IPS-NIHi7 (cell line): ENCODE data around the gene VPS18.

Experiments used
- DNase-seq: peaks from one replicate; pipeline ENCODE4 v3.0.0; 2012; ENCODE audit warnings: mixed read lengths; ENCODE audit errors: extremely low spot score

VPS18 gene

GRCh38 chr15:40867199-40867598, 27.1 kb upstream of the VPS18 start:
- DNase-seq: no peak

GRCh38 chr15:40869686-40870085, 24.6 kb upstream of the VPS18 start:
- DNase-seq: no peak

DNA sequence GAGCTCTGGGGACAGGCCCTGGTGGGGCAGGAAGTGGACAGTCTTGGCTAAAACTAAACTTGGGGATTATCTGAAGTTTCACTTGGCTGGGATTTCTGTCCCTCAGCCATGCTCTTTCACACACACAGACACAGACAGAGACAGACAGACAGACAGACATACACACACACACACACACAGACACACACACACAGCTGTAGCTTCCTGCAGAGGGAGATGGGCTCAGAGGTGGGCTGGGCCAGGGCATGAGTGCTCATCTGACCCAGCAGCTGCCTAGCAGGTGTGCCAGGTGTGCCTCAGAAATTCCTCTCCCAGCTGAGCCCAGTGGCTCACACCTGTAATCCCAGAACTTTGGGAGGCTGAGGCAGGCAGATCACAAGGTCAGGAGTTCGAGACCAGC, 23.5 kb upstream of the VPS18 start:
- DNase-seq: no peak

GRCh38 chr15:40871749-40872617, 22.3 kb upstream of the VPS18 start:
- DNase-seq: peak; percentile 77

DNA sequence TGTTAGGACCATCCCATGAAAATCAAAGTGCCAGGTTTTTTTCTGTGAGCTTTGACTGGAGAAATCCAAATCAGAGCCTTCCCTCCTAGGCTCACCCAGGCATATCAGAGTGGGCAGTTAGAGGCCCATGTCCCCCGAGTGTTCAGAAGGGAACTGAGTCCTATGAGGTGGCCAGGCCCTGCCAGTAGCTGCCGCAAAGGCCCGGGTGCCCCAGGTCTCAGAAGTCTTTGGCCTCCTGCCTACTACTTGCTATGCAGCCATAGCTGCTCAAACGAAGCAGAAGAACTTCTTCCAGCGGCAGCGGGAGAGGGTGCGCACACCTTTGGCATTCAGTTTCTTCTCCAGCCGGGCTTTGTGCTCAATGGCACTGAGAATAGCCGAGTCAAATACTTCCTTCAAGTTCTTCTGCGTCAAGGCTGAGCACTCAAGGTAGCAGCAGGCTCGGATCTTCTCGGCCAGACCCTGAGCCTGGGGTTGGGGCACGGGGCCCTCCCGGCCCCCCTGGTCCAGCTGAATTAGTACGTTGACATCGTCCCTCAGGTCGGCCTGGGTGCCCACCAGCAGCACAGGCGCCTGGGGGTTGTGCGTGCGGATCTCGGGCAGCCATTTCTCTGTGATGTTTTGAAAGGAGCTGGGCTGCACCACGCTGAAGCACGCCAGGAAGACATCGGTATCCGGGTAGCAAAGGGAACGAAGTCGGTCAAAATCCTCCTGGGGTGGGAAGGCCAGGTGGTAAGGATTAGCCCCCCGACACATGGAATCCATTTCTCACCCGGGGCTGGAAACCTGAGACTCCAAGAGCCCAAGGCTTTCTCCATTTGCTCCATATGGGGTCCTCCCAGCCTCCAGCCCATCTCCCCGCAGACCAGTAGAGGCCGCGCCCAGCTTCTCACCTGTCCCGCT, 21.2 kb upstream of the VPS18 start:
- DNase-seq: no peak

GRCh38 chr15:40873694-40874561, 20.3 kb upstream of the VPS18 start, which contains the start of gene RHOV:
Gene RHOV, minus strand, starts transcription at chr15:40874234. Its CDS starts 95 bp downstream, at chr15:40874139.
- peak; percentile 77 for DNase-seq

- DNase-seq: peak; percentile 4
Observed at GRCh38 chr15:40875991-40876730, 18.1 kb upstream of the VPS18 start.

DNA sequence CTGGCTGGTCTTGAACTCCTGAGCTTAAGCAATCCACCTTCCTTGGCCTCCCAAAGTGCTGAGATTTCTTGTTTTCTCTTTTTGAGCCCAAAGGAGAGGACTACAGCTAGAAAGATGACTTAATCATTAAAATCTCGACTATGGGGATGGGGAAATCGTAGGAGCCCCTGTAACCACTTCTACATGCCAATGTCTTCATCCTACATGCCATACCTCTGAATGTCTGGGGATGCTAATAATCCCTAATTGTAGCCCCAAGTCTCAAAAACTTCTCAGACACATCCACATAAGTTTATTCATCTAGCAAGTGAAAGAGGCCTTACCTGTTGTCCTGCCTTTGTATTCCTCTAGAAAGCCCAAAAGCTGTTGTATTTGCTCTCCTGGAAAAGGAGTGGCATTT, 16.6 kb upstream of the VPS18 start:
- DNase-seq: no peak

DNA sequence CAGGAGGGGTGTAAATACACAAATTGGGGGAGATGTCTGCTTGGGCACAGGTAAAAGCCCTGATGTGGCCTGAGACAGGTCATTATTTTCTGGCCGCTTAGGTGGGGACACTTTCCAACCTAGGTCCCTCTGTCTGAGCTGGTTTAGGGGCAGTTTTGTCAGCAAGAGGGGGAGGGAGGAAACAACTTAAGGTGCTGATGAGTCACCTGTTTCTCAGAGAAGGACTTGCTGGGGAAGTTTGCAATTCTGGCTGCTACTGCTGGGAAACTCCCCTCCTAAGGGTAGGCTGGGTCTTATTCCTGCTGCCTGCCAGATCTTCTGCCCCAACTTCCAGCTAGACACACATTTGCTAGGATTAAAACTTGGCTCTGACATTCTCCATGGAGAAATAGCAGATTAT, 15.5 kb upstream of the VPS18 start:
- DNase-seq: peak; percentile 68

- no peak for DNase-seq
Observed at GRCh38 chr15:40879609-40880008, 14.6 kb upstream of the VPS18 start.

DNA sequence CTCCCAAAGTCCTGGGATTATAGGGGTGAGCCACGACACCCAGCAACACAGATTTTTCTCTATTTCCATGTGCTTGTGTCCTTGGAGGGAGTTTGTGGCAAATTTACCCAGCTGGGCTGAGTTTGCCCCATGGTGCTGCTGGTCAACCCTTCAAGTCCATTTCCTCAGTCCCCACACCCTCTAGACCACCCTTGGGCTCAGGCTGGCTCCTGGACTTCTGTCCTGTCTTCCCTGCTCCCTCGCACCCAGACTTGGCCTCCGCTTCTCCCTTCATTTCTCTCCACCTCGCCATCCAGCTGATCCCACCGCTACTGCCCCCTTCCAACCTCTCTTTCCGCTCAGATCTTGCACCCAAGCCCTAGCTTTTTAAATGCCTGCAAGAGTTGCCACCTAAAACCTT, 12.9 kb upstream of the VPS18 start:
- DNase-seq: no peak

- DNase-seq: no peak
Observed at GRCh38 chr15:40886586-40886985, 7.7 kb upstream of the VPS18 start.

- DNase-seq: no peak
Observed at GRCh38 chr15:40889112-40889511, 5.1 kb upstream of the VPS18 start.

GRCh38 chr15:40891138-40891537, 3.1 kb upstream of the VPS18 start:
- DNase-seq: no peak

GRCh38 chr15:40891810-40892446, 2.3 kb upstream of the VPS18 start:
- no peak for DNase-seq

GRCh38 chr15:40892447-40893012, 1.7 kb upstream of the VPS18 start:
- DNase-seq: no peak

- DNase-seq: no peak
Observed at GRCh38 chr15:40893019-40893670, 1.1 kb upstream of the VPS18 start.

DNA sequence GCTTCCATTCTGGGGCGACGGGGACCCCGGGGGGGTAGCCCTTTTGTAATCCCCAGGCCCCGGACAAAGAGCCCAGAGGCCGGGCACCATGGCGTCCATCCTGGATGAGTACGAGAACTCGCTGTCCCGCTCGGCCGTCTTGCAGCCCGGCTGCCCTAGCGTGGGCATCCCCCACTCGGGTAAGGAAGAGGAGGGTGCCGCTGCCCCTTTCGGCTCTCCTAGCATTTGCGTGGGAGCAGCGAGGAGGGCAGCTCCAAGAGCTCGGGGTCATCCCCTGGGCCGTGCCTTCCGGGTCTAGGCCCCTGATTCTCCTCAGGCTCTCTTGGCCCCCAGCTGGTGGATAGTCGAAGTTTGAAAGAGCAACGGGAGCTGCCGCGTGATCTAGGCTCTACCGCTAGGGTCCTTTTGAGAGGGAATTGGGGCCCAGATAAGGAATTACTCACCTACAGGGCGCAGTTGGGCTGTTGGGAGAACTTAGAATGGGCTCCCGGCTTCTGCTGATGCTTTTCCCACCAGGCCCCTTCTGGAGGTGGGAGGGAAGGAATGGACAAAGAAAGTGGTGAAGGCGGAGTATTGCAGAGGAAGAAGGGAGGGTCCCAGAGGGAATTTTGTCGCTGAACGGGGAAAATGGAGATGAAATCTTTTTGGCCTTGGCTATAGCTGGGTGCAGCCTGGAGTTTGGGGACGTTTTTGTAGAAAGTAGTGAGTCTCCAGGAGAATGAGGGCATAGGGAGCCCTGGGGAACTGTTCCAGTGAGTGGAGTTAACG, 615 bp downstream of the VPS18 start:
- peak; percentile 71 for DNase-seq
